Endothelial cell of umbilical vein (primary cell): ENCODE results near the gene MYO1E.

ENCODE experiments used
- CTCF ChIP-seq, 2 donors: IDR thresholded peaks; 1 replicate in 1 of 2; 2 replicates in 1 of 2; pipeline ENCODE4 v1.5.1; 2011; ENCODE audit warnings: low read length in 2 of 2, mild to moderate bottlenecking in 2 of 2, moderate library complexity in 2 of 2, control low read depth in 1 of 2, inconsistent platforms in 1 of 2, low read depth in 1 of 2; ENCODE audit not compliant: insufficient read depth in 1 of 2; ENCODE audit errors: extremely low read depth in 1 of 2
- EZH2 ChIP-seq: IDR thresholded peaks from 2 replicates; pipeline ENCODE4 v1.6.1; 2012; ENCODE audit warnings: borderline replicate concordance, low read depth, mild to moderate bottlenecking, moderate library complexity, low read length, inconsistent platforms; ENCODE audit not compliant: severe bottlenecking
- GATA2 ChIP-seq: IDR thresholded peaks from 2 replicates; pipeline ENCODE4 v1.7.0; 2011; ENCODE audit warnings: low read depth, mild to moderate bottlenecking, moderate library complexity, mixed read lengths, low read length; ENCODE audit not compliant: insufficient read length, insufficient read depth
- POLR2A ChIP-seq: IDR thresholded peaks from 2 replicates; pipeline ENCODE4 v1.6.1; 2012; ENCODE audit warnings: low read depth, mild to moderate bottlenecking, control low read depth, low read length
- POLR2AphosphoS5 ChIP-seq: IDR thresholded peaks from 2 replicates; pipeline ENCODE4 v1.6.1; 2012; ENCODE audit warnings: low read depth, mild to moderate bottlenecking, control low read depth, low read length, moderate library complexity; ENCODE audit not compliant: insufficient read depth

- TF ChIP-seq GATA2 (no peak), CTCF (IDR thresholded peaks at IDR 0.05; ENCODE audit: extremely low read depth in 1 of 2, insufficient read depth in 1 of 2, low read depth in 1 of 2, low read length in 2 of 2) (no peak), EZH2 (no peak), POLR2AphosphoS5 (no peak), POLR2A (no peak)
Measured at GRCh38 chr15:59362331-59362730, 10.3 kb downstream of the MYO1E start.
